Transverse colon (tissue), 4 donors: ENCODE results near the gene UBN2. TPM values are rescaled to one million over a fixed set of nuclear protein-coding genes. Genes with fewer than 3 reads are reported as not detected.

Experiments used
- DNase-seq: peaks from one replicate; pipeline ENCODE4 v3.0.0-alpha.2; 2019
- H3K27ac ChIP-seq, 4 donors: fragments of 200-600 bp; sonication (generic); 2 replicates each; pipeline ENCODE4 v1.5.1; 2016 to 2018; ENCODE audit warnings: inconsistent platforms in 4 of 4
- H3K27me3 ChIP-seq: fragments of 200-600 bp; sonication (generic); 2 replicates; pipeline ENCODE4 v1.5.1; 2017; ENCODE audit warnings: inconsistent platforms
- H3K36me3 ChIP-seq, 4 donors: fragments of 200-600 bp; sonication (generic); 2 replicates each; pipeline ENCODE4 v1.5.1; 2017 to 2019; ENCODE audit warnings: inconsistent platforms in 4 of 4
- H3K4me1 ChIP-seq, 4 donors: fragments of 200-600 bp; sonication (generic); 2 replicates each; pipeline ENCODE4 v1.5.1; 2017 to 2020; ENCODE audit warnings: inconsistent platforms in 4 of 4
- H3K4me3 ChIP-seq, 4 donors: fragments of 200-600 bp; sonication (generic); 1 replicate in 1 of 4; 2 replicates in 3 of 4; pipeline versions ENCODE4 v1.5.1 to v1.6.1; 2017 to 2019; ENCODE audit warnings: inconsistent platforms in 4 of 4
- H3K9me3 ChIP-seq, 2 donors: fragments of 200-600 bp; sonication (generic); 2 replicates each; pipeline ENCODE4 v1.5.1; 2017 to 2019; ENCODE audit warnings: inconsistent platforms in 2 of 2
- EP300 ChIP-seq: sonication (generic); formaldehyde crosslinking; IDR thresholded peaks from one replicate; pipeline ENCODE4 v1.6.1; 2017; ENCODE audit warnings: antibody characterized with exemption, low read depth
- POLR2A ChIP-seq: fragments of 450-650 bp; IDR thresholded peaks from one replicate; pipeline ENCODE4 v1.6.1; 2016; ENCODE audit warnings: antibody characterized with exemption, mild to moderate bottlenecking, moderate library complexity
- POLR2AphosphoS5 ChIP-seq, 3 donors: sonication (generic); formaldehyde crosslinking; IDR thresholded peaks; one replicate each; pipeline ENCODE4 v1.6.1; 2016; ENCODE audit warnings: antibody characterized with exemption in 3 of 3
- WGBS, 2 donors: methylation state at CpG; one replicate each; pipeline ENCODE4 v1.1.5; 2018; ENCODE audit warnings: low coverage in 1 of 2; 5-methylcytosine and 5-hydroxymethylcytosine counted together
- in situ Hi-C, 4 donors: fragments of 200-750 bp; cut with MboI; loops; one replicate each; pipeline versions ENCODE4 v1.15.0 to v1.15.1; 2017; ENCODE audit warnings: low sequenced_read_pairs in 3 of 4, low pct_ligation_motif_present in 1 of 4, low pct_unique_long_range_greater_than_20kb in 1 of 4
- intact Hi-C: fragments of 100-400 bp; cut with DNase I; formaldehyde crosslinking; loops from one replicate; pipeline ENCODE4 v1.15.1; 2023; ENCODE audit warnings: low total_unique reads
- total RNA-seq, 4 donors: library from RNA; depleted of rRNA; stranded (reverse); fragments of >200 nt; gene quantifications; one replicate each; pipeline ENCODE4 v1.1.0, GENCODE V29; 2016
- TF ChIP-seq, protein P1 (sequence below), 5 experiments: fragments of 200-600 bp in 3 of 5; fragments of 450-650 bp in 2 of 5; sonication (generic) in 3 of 5; IDR thresholded peaks; 1 replicate in 2 of 5; 2 replicates in 3 of 5; pipeline ENCODE4 v1.5.1; 2016 to 2017; ENCODE audit warnings: antibody characterized with exemption in 5 of 5, inconsistent platforms in 3 of 5, mild to moderate bottlenecking in 2 of 5, moderate library complexity in 1 of 5

The UBN2 gene
- total RNA-seq, 4 donors from 2014 or later, result 9.7 to 22.1 (median 13.9) TPM

DNA sequence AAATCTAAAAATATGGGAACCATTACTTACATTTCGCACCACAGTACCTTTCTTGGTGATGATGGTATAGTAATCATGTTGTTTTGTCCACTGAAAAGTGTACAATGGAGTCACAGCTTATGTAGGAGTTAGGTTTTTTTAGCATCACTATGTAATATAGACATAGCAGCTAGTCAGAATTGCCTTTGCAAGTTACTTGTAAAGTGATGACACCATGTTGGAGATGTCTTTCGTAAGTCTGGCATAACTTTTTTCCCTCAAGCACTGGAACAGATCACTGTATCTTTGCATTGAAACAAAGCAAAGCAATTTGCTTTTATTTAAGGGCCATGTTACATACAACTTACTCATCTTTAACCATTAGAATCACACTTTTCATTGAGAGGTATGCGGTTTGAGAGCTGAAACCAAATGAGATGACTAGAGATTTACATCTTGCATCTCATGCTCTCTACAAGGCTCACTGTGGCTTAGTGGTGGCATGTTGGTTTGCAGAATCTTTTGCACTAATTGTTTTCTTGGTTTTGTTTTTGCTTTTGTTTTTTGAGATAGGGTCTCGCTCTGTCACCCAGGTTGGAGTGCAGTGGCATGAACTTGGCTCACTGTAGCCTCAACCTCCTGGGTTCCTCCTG lies 18.3 kb downstream of the UBN2 start:
- H3K9me3 ChIP-seq, result no peaks in the 10 kb centered on the region
- TF ChIP-seq POLR2A (no peak), EP300 (no peak), POLR2AphosphoS5 (IDR thresholded peaks at IDR 0.05) (no peak)
- TF ChIP-seq, protein P1, sequence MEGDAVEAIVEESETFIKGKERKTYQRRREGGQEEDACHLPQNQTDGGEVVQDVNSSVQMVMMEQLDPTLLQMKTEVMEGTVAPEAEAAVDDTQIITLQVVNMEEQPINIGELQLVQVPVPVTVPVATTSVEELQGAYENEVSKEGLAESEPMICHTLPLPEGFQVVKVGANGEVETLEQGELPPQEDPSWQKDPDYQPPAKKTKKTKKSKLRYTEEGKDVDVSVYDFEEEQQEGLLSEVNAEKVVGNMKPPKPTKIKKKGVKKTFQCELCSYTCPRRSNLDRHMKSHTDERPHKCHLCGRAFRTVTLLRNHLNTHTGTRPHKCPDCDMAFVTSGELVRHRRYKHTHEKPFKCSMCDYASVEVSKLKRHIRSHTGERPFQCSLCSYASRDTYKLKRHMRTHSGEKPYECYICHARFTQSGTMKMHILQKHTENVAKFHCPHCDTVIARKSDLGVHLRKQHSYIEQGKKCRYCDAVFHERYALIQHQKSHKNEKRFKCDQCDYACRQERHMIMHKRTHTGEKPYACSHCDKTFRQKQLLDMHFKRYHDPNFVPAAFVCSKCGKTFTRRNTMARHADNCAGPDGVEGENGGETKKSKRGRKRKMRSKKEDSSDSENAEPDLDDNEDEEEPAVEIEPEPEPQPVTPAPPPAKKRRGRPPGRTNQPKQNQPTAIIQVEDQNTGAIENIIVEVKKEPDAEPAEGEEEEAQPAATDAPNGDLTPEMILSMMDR (IDR thresholded peaks at IDR 0.05), result no peak
- H3K27me3 ChIP-seq, result no peaks in the 10 kb centered on the region
- no peak for DNase-seq
- H3K27ac ChIP-seq, result no peak overlapping the region
- 92% methylated on average over 3 to 4 of the region's 4 CpGs for whole genome bisulfite sequencing, 2 donors
- no peak overlapping the region for H3K4me3 ChIP-seq
- intact Hi-C loops, result no loop called here
- in situ Hi-C loops, result no loop called here
- H3K36me3 ChIP-seq, result peaks cover 0 to 36% (median 7%) of the 10 kb centered on the region in 4 donors
- H3K4me1 ChIP-seq, result no peaks in the 10 kb centered on the region

DNA sequence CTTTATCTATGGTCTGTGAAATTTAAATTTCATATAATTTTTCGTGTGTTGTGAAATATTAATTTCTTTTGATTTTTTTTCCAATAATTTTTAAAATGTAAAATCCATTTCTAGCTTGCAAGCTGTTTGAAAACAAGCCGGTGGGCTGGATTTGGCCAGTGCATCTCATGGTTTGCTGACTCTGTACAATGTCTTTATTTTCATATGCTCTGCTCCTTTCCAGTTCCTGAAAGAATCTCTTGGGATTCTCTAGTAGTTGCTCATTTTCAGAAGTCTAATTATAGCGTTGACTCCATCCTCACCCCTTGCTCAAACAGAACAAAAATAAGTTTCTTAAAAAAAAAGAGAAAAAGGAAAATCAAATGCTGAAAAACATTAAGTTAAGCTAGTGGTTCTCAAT lies 21.4 kb downstream of the UBN2 start:
- 86 to 93% methylated on average over 3 of the region's 3 CpGs for WGBS, 2 donors

GRCh38 chr7:139254281-139254680 lies 23.2 kb downstream of the UBN2 start:
- no peak overlapping the region for H3K27ac ChIP-seq
- H3K27me3 ChIP-seq, result no peaks in the 10 kb centered on the region
- H3K36me3 ChIP-seq, result peaks cover 0 to 51% (median 10%) of the 10 kb centered on the region in 4 donors
- TF ChIP-seq POLR2A (no peak), POLR2AphosphoS5 (IDR thresholded peaks at IDR 0.05) (no peak), EP300 (no peak)
- TF ChIP-seq, protein P1 (IDR thresholded peaks at IDR 0.05), result no peak
- WGBS, 2 donors, result 87 to 92% methylated on average over 4 to 6 of the region's 6 CpGs
- H3K4me1 ChIP-seq, result no peaks in the 10 kb centered on the region
- in situ Hi-C loops (no loop called here), intact Hi-C loops (no loop called here)
- no peaks in the 10 kb centered on the region for H3K9me3 ChIP-seq
- no peak overlapping the region for H3K4me3 ChIP-seq
- no peak for DNase-seq

More for the DNA sequence above, 21.4 kb downstream of the UBN2 start:
- Histone ChIP-seq H3K27ac (no peak overlapping the region), H3K9me3 (no peaks in the 10 kb centered on the region), H3K27me3 (no peaks in the 10 kb centered on the region), H3K36me3 (peaks cover 0 to 40% (median 7%) of the 10 kb centered on the region in 4 donors), H3K4me1 (no peaks in the 10 kb centered on the region), H3K4me3 (no peak overlapping the region)
- intact Hi-C loops (no loop called here), in situ Hi-C loops (no loop called here)
- no peak for DNase-seq
- TF ChIP-seq EP300 (no peak), POLR2A (no peak), POLR2AphosphoS5 (IDR thresholded peaks at IDR 0.05) (no peak)
- TF ChIP-seq, protein P1 (IDR thresholded peaks at IDR 0.05), result no peak

GRCh38 chr7:139254728-139255127 lies 23.7 kb downstream of the UBN2 start:
- intact Hi-C loops, result no loop called here
- H3K36me3 ChIP-seq, result peaks cover 0 to 50% (median 12%) of the 10 kb centered on the region in 4 donors
- 80 to 94% methylated on average over 2 to 4 of the region's 4 CpGs for WGBS, 2 donors

GRCh38 chr7:139255290-139255689 lies 24.3 kb downstream of the UBN2 start:
- H3K27me3 ChIP-seq, result no peaks in the 10 kb centered on the region
- H3K36me3 ChIP-seq, result peaks cover 0 to 53% (median 12%) of the 10 kb centered on the region in 4 donors
- no peaks in the 10 kb centered on the region for H3K9me3 ChIP-seq
- in situ Hi-C loops (no loop called here), intact Hi-C loops (no loop called here)
- no peak overlapping the region for H3K27ac ChIP-seq
- no peaks in the 10 kb centered on the region for H3K4me1 ChIP-seq
- WGBS, 2 donors, result 88 to 89% methylated on average over 4 of the region's 4 CpGs
- no peak for DNase-seq
- no peak overlapping the region for H3K4me3 ChIP-seq
- TF ChIP-seq, protein P1 (IDR thresholded peaks at IDR 0.05), result no peak
- TF ChIP-seq EP300 (no peak), POLR2A (no peak), POLR2AphosphoS5 (IDR thresholded peaks at IDR 0.05) (no peak)

More at GRCh38 chr7:139254728-139255127, 23.7 kb downstream of the UBN2 start:
- Histone ChIP-seq H3K4me1 (no peaks in the 10 kb centered on the region), H3K4me3 (no peak overlapping the region), H3K27me3 (no peaks in the 10 kb centered on the region), H3K9me3 (no peaks in the 10 kb centered on the region), H3K27ac (no peak overlapping the region)
- in situ Hi-C loops, result no loop called here
- no peak for TF ChIP-seq POLR2A
- DNase-seq, result no peak
